ENCODE results near the gene CUX1.
"Not testable (repeated sequence)": the region's sequence is repeated elsewhere in the genome, so short reads cannot be mapped to it uniquely, and the experiment has no call there.

CUX1 gene

DNA sequence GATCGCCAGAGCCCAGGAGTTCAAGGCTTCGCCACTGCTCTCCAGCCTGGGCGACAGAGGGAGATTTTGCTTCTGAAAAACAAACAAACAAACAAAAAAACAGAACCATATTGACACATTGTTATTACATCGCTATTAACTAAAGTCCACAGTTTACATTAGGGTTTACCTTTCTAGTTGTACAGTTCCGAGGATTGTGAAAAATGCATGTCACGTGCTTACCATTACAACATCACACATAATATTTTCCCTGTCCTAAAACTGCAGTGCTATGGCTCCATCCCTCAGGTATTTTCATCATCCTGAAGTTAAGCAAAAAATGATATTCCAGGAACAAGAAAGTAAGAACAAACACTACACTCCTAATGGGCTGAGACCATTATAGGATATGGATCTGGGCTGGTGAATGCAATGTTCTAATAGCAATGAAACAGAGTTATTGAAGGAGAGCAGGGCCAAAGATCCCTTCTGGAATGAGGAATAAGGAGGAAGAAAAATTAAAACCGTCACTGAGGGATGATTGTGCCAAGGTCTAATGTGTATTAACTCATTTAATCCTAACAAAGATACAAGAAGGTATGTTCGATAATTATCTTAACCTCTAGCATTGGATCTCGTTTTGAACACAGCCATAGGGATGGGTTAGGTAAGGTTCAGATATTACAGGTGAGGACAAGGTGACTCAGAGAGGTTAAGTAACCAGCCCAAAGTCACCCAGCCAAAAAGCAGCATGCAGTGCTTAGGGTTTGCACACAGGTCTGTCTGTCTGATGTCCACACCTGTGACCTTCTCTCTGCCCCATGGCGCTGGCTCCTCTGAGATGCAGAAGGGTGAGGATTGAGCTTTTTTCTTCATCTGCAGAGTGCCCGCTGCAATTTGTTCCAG is 14.0 kb upstream of the CUX1 start:
- no peak for DNase-seq

DNA sequence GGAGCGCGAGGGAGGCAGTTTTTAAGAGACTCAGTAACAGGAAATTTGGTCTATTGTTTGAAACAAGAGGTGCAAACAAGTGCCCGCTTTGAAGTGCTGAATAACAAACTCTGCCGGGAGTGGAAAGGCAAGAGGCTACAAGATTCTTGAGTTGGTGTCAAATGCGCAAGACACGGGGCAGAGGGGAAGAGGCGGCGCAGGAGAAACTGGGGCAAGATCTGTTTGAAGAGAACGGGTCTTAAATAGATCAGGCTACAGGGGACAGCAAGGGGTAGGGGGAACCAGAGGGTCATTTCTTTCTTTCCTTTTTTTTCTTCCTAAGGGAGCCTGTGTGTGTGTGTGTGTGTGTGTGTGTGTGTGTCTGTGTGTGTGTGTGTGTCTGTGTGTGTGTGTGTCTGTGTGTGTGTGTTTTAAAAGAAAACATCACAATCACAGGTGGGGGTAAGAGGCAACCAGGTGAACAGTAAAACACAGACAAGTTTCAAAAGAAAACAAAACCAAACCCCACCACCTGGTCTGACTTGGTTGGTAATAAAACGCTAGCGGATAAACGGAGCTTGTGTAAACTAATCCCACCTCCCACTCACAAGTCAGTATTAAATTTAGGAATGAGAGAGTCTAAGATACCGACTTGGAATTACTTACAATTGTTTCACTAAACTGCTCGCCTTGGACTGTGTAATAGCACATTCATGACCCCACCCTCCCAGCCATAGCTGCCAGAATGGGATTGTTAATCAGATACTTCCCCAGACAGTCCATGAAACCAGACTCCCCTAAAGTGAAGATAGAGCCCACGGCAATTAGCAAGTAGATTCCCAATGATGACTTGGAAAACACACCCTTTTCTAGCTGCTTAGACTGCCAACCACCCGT is 13.1 kb upstream of the CUX1 start:
- no peak for DNase-seq

DNA sequence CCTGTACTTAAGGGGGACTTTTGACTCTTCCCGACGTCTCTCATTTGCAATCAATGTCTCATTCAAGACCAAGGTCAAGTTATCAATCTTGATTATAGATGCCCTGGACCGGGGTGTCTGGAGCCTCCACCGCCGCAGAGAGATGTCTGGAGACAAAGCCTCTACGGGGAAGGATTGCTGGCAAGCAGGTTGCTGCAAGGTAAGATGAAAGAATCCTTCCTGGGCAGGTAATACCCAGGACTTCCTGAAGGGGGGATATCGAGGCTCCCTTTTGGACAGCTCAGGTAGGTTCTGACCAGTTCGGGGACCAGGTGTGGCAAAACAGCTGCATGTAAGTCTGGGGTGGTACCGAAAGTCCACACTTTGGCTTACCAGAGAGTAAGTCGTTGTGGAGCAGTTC is 12.5 kb upstream of the CUX1 start:
- DNase-seq: no peak

DNA sequence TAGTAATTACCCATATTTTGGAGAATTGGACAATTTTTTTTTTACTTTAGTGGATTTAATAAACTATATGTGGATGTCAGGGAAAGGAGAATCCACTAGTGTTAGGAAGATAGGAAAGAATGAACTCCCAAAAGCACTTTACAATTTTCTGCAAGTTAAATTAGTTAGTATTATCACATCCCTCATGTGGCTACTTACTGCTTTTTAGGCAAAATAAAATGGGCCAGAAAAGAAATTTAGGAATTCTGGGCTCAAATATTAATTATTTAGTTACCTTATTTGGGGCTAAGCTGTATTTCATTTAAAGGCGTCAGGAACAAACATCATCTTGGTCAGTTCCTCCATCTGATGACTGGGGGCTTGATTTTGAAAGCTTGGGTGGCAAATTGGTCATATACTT is 4.8 kb upstream of the CUX1 start:
- no peak for DNase-seq

DNA sequence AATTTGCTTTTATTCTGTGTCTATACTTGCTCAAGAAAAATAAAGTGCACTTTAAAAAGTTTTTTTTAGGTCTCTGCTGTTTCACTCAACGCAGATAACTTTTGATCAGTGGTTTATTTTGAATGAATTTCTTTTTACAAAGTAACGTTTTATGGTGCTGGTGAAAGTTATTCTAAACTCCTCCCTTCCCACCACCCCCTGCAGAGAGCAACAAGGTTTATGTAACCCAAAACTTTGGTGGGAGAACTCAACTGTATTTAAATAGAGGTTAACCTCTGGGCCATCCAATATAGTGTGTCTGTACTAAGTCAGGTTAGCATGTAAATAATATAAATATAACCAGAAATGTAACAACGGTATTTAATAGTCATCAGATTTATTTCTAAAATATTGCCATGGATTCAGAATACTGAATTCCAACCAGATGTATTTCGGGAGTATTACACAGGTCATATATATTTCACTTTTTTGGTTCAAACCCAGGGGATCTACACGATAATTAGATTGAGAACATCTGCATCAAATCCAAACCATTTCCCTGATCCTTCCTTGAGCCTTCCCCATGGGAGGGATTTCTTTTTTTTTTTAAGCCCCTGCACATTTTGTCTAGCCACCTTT is 3.9 kb upstream of the CUX1 start:
- DNase-seq: no peak

DNA sequence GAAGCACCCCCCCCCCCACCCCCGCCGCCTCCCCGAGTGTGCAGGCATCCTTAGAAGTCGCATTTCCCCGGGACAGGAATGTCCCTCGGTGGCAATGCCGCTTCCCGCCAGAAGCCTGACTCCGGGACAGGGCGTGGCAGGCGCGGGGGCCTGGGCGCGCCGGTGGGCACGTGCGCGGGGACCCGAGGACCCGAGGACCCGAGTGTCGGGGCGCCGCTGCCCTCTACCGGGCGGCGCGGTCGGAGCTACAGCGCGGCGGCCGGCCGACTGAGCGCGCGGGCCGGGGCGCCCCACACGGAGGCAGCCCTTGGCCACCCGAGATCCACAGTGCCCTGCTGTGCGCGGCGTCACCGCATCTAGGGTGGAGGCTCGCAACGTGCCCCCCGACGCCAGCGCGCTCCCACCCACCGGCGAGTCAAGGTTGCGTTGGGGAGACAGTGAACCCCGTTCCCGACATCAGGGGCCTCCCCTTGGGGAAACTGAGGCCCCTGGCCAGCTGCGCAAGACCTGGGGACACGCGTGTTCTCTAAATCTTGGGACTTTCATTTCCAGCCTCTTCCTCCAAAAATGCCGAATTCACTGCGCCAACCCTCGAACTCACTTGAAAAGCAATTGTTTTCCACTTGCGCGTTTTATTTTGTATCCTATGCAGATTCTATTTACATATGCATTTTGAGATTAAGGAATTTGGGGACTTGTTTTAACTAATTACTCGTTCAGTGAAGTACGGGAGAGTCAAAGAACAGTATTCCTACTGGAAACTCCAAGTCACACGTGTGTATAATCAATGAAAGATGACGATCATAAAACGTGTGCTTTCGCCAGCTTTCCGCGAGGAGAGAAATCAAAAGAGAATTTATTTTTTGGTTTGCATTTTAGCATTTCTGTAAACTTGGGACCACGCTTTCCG is 3.1 kb upstream of the CUX1 start:
- DNase-seq: peak in 39 of 56 donors; percentile 10 to 72 (median 38)

DNA sequence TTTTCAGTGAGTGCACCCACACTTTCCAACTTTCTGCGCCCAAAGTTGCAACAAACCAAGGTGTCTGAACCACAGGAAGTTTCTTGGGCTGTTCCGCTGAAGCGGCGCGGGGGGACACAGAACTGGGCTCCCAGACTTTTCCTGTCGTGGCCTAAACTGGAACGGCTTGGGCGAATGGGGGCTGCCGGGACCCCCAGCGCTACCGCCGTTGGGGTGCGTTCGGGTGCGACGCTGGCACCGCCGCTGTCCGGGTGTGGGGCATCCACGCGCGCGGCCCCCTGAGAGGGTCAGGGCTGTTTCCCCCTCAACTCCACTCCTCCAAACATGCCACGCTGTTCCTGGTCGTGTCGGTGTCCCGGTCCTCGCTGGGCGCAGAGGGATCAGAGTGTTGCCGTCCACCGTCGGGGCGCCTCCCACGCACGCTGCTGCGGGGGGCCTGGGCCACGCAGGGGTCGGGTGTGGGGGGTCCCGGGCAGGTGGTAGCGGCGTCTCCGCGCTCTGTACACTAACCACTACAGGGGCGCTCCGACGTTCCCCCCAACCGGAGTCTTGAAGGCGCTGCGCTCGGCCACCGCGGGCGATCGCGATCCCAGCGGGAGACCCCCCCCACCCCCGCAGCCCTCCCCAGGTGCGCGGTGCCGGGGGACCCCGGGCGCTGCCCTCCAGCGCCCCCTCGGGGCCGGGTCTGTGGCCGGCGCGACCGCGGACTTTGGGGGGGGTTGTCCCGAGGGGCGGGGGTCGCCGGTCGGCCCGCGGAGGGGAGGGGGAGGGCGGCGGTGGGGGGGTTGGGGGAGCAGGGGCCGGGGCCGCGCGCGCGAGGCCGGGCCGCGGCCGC is 2.2 kb upstream of the CUX1 start:
- peak in 35 of 56 donors; percentile 12 to 76 (median 55) for DNase-seq

DNA sequence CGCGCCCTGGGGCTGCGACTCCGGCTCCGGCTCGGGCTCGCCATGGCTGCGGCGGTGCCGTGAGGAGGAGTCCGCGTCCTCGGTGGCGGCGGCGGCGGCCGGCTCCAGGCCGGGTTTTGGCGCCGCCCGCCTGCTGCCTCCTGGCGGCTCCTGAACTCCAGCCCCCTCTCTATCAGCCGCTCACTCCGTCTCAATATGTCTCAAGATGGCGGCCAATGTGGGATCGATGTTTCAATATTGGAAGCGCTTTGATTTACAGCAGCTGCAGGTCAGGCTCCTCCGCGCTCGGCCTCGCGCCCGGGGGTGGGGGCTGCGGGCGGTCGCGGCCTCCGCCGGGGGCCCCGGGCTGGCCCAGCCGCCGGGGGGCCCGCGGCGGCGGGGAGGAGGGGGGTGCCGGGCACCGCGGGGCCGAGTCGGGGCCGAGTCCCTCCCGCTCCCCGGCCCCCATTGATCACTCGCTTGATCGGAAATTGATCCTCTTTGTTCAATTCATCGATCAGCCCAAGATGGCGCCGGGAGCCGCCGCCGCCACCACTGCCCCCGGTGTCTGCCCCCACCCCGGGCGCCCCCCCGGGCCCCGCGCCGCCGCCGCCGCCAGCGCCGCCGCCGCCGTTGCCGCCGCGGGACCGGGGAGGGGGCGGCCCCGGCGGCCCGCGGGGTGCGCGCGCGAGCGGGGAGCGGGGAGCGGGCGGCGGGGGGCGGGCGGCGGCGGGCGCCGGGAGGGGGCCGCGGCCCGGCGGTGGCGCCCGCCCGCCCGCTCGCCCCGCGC is 1.4 kb upstream of the CUX1 start:
- peak in 45 of 56 donors; percentile 11 to 76 (median 52) for DNase-seq

DNA sequence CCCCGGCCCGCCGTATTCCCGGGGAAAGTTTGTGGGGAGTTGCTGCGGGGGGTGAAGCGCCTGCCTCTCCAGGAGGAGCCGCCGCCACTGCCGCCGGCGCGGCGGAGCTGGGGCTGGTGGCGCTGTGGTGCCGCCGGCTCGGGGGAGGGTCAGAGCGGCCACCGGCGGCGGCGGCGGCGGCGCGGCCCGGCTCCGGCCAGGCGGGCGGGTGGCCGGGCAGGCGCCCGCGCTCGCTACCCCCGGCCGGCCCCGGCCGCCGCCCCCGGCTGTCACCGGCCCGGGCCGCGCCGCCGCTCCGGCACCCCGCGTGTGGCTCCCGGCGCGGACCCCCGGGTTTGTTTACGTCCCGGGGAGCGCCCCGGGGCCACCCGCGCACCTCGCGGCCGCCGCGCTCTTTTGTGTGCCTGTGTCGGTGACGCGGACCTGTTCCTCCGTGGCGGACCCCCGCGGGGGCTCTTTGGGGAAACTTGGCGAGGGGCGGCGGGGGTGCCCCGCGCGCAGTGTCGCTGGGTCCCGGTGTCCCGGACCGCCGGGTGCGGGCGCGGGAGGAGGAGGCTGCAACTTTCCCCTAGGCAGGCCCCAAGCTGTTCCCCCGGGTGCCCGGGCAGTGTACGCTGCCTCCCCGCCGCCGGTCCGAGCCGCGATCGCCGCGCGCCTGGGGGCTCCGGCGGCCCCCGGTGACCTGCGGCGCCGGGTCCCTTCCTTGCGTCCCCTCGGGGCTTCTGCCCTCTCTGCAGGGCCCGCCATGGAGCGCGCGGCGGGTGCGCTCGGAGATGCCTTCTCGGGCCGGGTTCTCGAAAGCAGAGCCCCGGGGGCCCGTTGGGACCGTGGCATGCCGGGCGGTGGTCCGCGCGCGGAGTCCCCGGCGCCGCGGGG is 593 bp upstream of the CUX1 start:
- DNase-seq: peak in 32 of 56 donors; percentile 3 to 69 (median 20)

DNA sequence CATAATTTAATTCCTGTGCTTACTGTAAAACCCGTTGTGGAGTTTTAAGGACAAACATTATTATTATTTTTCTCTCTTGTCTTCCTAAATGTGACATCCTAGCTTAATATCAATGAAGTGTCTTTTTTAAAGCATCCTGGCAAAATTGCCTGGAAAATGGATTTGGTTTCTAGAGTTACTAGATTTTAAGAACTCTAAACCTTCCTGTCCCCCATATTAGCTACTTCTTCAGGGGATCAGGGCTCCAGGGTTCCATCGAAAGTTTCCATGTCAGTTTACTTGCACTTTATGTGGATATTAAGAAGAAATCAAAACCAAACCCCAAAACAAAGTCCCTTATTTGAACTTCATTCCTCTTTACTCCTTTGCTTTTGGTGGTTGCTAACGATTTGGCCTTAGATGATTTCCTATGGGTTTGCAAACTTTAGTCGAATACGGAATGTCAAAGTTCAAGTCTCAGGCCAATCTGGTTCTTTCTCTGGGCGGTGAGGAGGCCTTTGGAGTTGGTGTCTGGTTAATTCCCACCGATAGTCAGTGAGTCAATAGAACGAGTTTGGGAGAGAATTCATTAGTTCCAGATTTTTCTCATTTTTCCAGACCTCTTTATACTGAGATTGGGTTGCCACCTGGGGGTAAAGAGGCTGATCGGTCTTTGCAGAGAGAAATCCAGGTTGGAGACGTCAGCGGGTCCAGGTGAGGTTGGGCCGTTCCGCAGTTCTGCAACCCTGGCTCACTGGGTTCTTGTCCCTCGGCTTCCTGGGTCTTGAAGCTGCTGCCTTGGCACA is 1.1 kb downstream of the CUX1 start:
- no peak for DNase-seq

DNA sequence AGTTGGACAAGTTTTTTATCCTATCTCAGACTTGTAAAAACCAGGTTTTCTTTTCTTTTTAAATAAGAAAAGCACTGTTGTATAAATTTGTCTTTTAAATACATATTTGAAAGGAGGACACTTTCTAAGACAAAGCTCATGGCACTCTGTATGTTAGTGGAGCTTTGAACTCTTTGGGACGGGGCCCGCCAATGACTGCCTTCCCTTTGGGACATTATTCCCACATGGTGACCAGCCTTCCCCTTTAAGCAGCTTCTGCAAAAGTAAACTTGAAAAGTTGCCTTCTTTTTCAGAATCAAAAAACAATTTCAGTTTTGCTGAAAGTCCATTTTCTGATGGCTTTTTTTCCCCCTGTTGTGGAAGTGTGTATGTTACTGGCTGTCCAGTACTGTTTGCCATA is 1.8 kb downstream of the CUX1 start:
- DNase-seq: no peak

DNA sequence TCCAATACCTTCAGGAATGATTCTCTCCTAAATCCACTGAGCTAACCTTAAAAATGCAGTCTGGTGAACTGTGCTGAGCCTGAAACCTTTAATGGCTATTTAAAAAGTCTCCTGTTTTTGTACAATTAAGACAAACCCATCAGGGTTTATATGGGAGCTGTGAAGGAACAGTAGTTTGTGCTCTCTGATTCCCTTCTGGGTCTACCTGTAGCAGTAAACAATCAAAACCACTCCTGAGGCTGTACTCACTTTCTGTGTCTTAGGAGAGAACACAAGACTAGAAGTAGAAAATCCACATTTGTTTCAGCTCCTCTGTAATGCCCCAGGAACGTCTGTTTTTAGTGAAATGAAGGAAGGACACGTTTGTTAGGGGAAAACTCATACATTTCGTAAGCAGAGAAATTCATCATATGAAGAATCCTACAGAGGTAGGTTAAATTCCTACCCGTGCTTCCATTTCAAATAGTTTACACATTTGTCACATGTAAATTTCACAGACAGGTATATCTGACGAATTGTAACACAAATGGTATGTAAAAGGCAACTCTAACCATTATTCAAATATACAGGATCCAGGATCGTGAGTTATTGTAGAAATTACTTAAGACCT is 2.6 kb downstream of the CUX1 start:
- DNase-seq: no peak

DNA sequence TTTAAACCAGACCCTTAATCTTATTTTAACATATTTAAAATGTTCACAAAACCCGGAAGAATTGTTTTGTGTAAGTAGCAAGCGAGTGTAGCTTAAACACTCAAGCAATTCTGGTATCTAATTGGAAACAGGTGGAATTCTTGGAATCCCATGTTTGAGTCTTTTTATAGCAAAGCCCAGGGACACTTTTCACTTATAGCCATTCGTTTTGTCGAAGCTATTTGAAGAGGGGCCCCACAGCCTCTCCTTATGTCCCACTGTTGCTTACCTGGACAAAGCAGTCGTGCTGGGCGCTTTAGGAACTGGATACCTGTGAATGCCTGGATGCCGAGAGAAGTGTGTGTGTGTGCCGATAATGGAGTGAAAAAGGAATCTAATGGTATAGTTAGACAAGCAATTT is 3.3 kb downstream of the CUX1 start:
- DNase-seq: no peak

DNA sequence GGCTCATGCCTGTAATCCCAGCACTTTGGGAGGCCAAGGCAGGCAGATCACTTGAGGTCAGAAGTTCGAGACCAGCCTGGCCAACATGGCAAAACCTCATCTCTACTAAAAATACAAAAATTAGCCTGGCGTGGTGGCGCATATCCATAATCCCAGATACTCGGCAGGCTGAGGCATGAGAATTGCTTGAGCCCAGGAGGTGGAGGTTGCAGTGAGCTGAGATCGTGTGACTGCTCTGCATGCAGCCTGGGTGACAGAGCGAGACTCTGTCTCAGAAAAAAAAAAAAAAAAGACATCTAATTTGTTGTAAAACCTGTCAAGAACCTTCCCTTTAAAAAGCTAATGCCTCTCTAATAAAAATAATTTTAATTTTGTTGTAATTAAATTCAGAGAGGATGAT is 5.2 kb downstream of the CUX1 start:
- not testable (repeated sequence) for DNase-seq

DNA sequence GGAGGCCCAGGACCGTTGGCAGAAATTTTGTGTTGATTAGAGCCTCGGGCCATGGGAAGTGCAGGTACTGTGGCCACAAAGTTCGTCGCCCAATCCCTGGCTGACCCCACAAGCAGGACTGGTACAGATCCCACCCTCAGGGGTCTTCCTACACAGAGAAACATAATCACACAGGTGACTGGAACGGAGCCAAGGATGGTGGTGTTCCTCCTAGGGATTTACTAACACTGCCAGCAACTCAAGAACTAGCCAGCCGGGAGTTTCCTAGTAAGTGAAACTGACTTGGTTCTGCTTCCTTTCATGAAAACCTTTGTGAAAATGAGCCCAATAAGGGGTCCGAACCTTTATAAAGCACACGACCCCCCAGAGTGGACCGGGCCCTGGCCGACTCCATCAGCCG is 5.7 kb downstream of the CUX1 start:
- DNase-seq: no peak

DNA sequence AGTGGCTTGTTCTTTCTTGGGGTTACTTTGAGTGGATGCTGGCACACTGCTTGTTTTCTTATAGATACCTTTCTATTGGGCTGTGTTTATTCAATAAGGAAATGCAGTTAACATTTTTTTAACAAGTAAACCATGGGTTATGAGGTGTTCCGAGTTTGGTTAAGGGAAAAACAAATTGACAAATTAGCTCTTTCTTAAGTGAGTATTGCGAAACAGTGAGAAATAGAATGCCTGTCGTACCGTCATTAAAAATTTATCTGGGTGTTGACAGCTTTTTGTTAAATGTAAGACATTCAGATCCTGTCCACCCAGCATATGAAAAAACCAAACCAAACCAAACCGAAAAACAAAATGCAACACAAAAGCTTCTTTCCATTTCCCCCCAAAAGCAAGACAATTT is 6.2 kb downstream of the CUX1 start:
- DNase-seq: no peak

DNA sequence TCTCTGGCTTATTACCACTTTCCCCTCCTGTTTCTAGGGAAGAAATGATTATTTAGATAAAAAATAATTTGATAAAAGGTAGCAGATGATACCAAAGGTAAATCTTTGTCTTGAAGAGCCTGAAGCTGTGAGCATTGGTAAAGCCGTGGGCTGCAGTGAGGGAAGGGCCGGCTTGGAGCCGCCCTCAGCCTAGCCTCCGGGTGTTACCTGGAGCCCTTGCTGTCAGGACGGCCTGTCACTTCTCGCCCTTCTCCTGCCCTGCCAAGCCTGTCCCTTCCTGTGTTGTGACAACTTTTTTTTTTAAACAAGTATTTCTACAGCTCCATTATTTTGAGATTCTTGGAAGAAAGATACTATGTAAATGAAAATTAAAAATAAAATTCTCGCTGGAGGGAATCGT is 7.0 kb downstream of the CUX1 start:
- no peak for DNase-seq

All from nucleus accumbens (tissue), 56 donors.